C1 segment of cervical spinal cord (tissue), 14 donors: ENCODE measurements around the gene BTBD9.

Experiments
- DNase-seq, 14 donors: peaks; one replicate each; lab custom pipeline; 2025; lab: John Stamatoyannopoulos, UW

The BTBD9 gene

DNA sequence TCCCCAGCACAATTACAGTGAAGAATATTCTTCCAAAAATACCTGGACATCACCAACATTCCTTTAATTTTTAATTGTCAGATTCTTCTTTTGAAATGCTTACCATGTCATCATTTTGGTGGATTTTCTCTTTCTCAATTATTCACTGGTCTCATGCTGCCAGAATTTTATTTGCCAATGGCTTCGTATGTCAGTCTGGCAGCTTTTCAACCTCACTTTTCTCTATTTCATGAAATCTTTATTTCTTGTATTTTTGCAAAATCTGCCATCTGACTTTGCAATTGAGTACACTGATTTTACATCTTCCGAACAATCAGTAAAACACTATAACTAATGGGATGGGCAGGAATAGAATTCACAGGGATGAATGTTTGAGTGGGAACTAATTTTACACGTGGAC is 84.1 kb downstream of the BTBD9 start:
- peak in 1 of 14 donors; percentile 16 for DNase-seq

- DNase-seq: no peak
Measured at GRCh38 chr6:38554700-38555413, 84.9 kb downstream of the BTBD9 start.

DNA sequence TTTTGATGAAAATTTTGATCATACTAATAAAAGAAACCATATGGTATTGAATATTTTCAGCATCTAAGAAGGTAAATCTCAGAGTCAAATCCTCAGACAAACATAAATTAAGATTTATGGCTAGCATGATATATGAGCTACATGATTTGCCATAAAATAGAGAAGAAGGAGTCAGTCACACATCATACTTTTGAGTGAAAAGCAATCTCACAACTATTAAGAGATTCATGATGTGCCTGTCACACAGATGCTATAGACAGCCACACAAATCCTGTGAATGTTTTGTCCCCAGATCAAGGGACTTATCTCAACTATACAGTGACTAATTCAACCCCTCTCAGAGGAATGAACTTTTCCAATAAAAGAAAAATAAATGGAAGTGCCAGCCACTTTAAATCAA is 85.7 kb downstream of the BTBD9 start:
- DNase-seq: no peak

DNA sequence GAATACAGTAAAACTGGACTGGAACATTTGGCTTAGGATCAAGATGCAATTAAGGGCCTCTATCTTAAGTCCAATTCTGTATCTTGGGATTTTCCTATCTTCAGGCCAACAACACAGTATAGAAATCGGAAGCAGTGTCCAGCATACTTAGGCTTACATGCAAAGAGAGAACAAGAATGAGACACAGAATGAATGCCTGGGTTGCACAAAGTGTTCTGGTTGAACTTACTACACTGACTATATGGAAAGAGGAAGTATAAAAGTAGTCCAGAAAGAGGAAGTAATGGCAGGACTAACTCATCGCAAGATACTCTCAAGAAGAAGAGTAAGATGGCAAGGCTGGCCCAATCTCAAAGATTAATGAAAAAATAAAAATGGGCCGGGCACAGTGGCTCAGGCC is 87.6 kb downstream of the BTBD9 start:
- DNase-seq: no peak

DNA sequence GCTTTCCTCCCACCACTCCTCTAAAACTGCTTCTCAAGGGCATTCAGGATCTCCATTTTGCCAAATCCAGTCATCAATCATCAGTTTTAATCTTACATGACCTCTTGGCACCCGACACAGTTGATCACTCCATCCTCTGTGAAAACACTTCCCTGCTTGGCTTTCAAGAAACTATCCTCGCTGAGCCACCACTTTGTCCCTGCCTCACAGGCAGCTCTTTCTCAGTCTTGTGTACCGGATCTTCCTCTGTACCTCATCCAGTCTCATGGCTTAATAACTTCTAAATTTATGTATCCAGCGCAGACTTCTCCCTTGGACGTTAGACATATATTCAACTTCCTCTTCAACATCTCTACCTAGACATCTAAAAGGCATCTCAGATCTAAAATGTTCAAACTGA is 89.9 kb downstream of the BTBD9 start:
- no peak for DNase-seq

GRCh38 chr6:38549180-38549579 is 90.5 kb downstream of the BTBD9 start:
- DNase-seq: no peak

DNA sequence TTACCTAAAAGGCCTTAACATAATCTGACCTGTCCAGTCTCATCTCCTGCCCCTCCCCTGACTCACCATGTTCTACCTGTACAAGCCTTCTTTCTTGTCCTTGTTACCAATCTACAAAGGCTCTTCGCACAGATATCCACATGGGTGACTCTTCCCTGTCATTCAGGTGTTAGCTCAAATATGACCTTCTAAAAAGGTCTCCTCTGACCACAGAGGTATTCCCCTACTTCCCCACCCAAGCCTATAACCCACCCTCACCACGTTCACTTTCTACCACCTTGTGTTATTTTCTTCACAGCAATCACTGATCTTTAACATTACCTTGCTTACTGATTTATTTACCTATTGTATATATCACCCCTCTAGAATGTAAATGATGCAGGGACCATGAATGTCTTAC is 96.7 kb downstream of the BTBD9 start:
- no peak for DNase-seq

DNA sequence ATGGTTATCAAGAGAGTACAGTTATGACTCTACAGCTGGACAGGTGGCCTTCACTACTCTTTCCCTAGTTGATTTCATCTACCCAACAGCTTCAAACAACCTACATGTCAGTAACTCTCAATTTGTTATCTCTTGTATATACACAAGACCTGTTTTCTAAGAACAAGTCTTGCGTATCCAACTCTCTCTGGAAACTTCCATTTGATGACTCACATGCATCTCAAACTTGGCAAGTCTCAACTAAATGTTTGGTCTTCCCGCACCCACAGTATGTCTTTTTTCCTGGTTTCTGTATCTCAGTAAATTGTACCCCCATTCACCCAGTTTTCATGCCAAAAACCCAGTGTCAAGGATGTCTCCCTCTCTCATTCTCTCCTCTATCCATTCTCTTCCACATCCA is 97.7 kb downstream of the BTBD9 start:
- DNase-seq: no peak

GRCh38 chr6:38533064-38533463 is 106.7 kb downstream of the BTBD9 start:
- no peak for DNase-seq

DNA sequence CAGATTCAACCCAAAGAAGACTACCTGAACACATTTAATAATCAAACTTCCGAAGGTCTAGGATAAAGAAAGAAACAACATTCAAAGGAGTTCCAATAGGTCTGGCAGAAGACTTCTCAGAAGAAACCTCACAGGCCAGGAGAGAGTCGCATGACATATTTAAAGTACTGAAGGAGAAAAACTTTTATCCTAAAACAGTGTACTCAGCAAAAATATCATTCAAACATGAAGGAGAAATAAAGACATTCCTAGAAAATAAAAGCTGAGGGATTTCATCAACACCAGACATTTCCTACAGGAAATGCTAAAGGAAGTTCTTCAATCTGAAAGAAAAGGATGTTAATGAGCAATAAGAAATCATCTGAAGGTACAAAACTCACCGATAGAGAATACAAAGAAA is 108.6 kb downstream of the BTBD9 start:
- no peak for DNase-seq

DNA sequence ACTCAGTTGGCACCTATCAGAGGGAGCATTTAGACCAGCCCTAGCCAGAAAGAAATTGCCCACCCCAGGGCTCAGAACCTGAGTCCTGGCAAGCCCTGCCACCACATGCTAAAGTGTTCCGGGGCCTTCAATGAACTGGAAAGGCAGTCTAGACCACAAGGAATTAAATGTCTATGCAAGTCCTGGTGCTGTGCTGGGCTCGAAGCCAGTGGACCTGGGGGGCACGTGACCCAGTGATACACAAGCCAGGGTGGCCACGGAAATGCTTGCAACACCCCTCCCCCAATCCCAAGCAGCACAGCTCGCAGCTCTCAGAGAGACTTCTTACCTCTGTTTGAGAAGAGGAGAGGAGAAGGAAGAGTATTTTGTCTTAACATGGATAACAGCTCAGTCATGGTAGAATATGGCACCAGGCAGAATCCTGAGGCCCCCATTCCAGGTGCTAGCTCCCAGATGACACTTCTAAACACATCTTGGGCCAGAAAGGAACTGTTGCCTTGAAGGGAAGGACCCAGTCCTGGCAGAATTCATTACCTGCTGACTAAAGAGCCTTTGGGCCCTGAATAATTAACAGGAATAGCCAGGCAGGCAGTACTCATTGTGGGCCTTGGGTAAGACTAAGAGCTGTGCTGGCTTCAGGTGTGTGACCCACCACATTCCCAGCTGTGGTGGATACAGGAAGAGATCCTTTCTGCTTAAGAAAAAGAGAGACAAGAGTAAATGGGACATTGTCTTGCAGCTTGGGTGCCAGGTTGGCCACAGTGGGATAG is 111.3 kb downstream of the BTBD9 start:
- peak in 1 of 14 donors; percentile 9 for DNase-seq

DNA sequence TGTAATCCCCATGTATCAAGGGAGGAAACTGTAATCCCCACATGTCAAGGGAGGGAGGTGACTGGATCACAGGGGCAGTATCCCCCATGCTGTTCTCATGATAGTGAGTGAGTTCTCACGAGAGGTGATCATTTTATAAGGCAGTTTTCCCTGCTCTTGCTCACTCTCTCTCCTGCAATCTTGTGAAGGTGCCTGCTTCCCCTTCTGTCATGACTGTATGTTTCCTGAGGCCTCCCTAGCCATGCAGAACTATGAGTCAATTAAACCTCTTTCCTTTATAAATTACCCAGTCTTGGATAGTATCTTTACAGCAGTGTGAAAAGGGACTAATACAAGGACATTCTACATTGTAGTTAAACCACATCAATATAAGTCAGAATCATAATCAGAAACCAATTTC is 112.4 kb downstream of the BTBD9 start:
- no peak for DNase-seq

GRCh38 chr6:38525888-38526287 is 113.8 kb downstream of the BTBD9 start:
- DNase-seq: no peak

- DNase-seq: no peak
Measured at GRCh38 chr6:38524436-38525145, 115.1 kb downstream of the BTBD9 start.

DNA sequence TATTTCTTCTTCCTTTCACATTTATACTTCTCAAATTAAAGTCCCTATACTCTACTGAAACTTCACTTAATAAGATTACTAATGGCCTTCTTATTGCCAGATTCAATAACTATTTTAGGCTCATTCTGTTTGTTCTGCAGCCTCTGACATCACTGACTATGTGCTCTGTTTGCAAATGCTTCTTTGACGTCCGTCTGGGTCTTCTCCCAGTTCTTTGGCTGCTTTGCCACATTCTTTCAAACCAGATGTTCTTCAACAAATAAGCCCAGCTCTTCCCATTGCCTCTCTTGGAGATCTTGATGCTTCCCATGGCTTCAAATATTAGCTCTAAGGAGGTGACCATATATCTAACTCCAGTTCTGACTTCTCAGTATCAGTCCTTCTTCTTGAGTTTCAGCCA is 117.4 kb downstream of the BTBD9 start:
- no peak for DNase-seq

- no peak for DNase-seq
Measured at GRCh38 chr6:38518511-38519304, 121.0 kb downstream of the BTBD9 start.

GRCh38 chr6:38517005-38517404 is 122.7 kb downstream of the BTBD9 start:
- DNase-seq: no peak

DNA sequence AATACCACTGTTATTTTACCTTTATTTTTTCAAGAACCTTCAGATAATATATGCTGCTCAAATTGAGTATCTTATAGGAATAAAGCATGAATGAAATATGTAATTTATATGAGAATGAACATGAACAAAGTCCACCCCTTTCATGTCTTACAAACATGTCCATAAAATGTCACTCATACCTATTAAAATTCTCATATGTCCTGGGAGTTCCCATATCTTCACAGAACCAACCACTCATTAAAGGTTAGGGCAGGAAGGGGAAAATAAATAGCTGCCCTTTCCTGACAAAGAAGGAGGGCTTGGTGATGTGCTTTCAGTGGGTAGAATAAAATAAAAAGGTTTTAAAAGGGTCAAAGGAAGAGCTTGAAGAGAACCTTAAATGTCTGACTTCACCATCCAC is 125.3 kb downstream of the BTBD9 start:
- no peak for DNase-seq

GRCh38 chr6:38512211-38512610 is 127.5 kb downstream of the BTBD9 start:
- no peak for DNase-seq

- DNase-seq: no peak
Measured at GRCh38 chr6:38510205-38510604, 129.5 kb downstream of the BTBD9 start.

GRCh38 chr6:38509713-38510112 is 130.0 kb downstream of the BTBD9 start:
- no peak for DNase-seq

DNA sequence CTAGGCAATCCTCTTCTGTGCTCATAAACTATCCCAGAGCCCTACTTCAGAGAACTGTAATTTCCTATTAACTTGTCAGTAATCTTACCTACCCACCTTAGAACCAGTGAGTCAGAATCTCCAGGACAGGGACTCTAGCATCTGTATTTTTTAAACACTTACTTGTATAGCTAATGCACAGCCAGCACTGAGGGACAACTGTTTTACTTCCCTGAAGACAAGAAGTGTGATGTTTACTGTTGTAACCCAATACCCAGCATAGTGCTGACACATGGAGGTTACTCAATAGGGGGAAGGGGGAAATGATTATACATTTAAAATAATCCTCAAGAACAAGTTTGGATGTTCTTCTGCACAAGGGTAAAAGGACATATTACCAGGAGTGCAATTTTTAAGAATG is 130.8 kb downstream of the BTBD9 start:
- DNase-seq: no peak
